GM18858 (cell line): ENCODE results near the gene VEPH1.
A peak's percentile ranks its signal among the peaks of the same experiment; 100 is the strongest.

Experiments
- ATAC-seq: cut with Tn5 transposase; IDR thresholded peaks from one replicate; pipeline ENCODE4 v1.9.1; 2021; ENCODE audit not compliant: unreplicated experiment

The VEPH1 gene

GRCh38 chr3:157311633-157312375, 191.4 kb downstream of the VEPH1 start:
- no peak for ATAC-seq

GRCh38 chr3:157310329-157311052, 192.7 kb downstream of the VEPH1 start:
- ATAC-seq: peak; percentile 43

GRCh38 chr3:157306502-157306901, 196.7 kb downstream of the VEPH1 start:
- no peak for ATAC-seq

- no peak for ATAC-seq
Observed at GRCh38 chr3:157305392-157305791, 197.8 kb downstream of the VEPH1 start.

- ATAC-seq: no peak
Observed at GRCh38 chr3:157301755-157302154, 201.5 kb downstream of the VEPH1 start.

- no peak for ATAC-seq
Observed at GRCh38 chr3:157300981-157301663, 202.1 kb downstream of the VEPH1 start.

- ATAC-seq: no peak
Observed at GRCh38 chr3:157300094-157300493, 203.1 kb downstream of the VEPH1 start.

GRCh38 chr3:157297328-157297915, 205.8 kb downstream of the VEPH1 start:
- no peak for ATAC-seq

- no peak for ATAC-seq
Observed at GRCh38 chr3:157294953-157295352, 208.3 kb downstream of the VEPH1 start.

- ATAC-seq: no peak
Observed at GRCh38 chr3:157294491-157294890, 208.7 kb downstream of the VEPH1 start.

- ATAC-seq: no peak
Observed at GRCh38 chr3:157290766-157291165, 212.4 kb downstream of the VEPH1 start.

- no peak for ATAC-seq
Observed at GRCh38 chr3:157285966-157286365, 217.2 kb downstream of the VEPH1 start.

- no peak for ATAC-seq
Observed at GRCh38 chr3:157285141-157285540, 218.1 kb downstream of the VEPH1 start.

- no peak for ATAC-seq
Observed at GRCh38 chr3:157284688-157285087, 218.5 kb downstream of the VEPH1 start.

- ATAC-seq: no peak
Observed at GRCh38 chr3:157282261-157283191, 220.7 kb downstream of the VEPH1 start.

- ATAC-seq: no peak
Observed at GRCh38 chr3:157280786-157281185, 222.4 kb downstream of the VEPH1 start.

- no peak for ATAC-seq
Observed at GRCh38 chr3:157280354-157280753, 222.9 kb downstream of the VEPH1 start.

GRCh38 chr3:157279237-157279636, 224.0 kb downstream of the VEPH1 start:
- ATAC-seq: no peak

GRCh38 chr3:157276801-157277200, 226.4 kb downstream of the VEPH1 start:
- ATAC-seq: no peak

GRCh38 chr3:157275832-157276231, 227.4 kb downstream of the VEPH1 start:
- ATAC-seq: no peak
